Activated naive CD4-positive, alpha-beta T cell treated with anti-CD3 and anti-CD28 coated beads for 36 hours (primary cell): ENCODE measurements around the gene PET117. TPM values are rescaled to one million over a fixed set of nuclear protein-coding genes. Genes with fewer than 3 reads are reported as not detected.
"Not testable (repeated sequence)": the region's sequence is repeated elsewhere in the genome, so short reads cannot be mapped to it uniquely, and the experiment has no call there.

Source experiments
- CTCF ChIA-PET: fragments of 350-600 bp; sonication (Branson Sonifier 250); formaldehyde crosslinking; loops from one replicate; lab custom pipeline; 2021; ENCODE audit warnings: antibody characterized with exemption; lab: Charles Lee
- DNase-seq: peaks from one replicate; pipeline ENCODE4 v3.0.0-alpha.2; 2020
- H3K27ac Mint-ChIP-seq: one replicate; pipeline ENCODE4 v1.8.0; 2021; ENCODE audit warnings: mild to moderate bottlenecking, mixed read lengths
- H3K27me3 Mint-ChIP-seq: one replicate; pipeline ENCODE4 v1.8.0; 2021; ENCODE audit warnings: low read depth, mixed read lengths
- H3K36me3 Mint-ChIP-seq: one replicate; pipeline ENCODE4 v1.8.0; 2021; ENCODE audit warnings: low read depth, mixed read lengths
- H3K4me1 Mint-ChIP-seq: one replicate; pipeline ENCODE4 v1.8.0; 2021; ENCODE audit warnings: low read depth, mixed read lengths
- H3K4me3 Mint-ChIP-seq: one replicate; pipeline ENCODE4 v1.8.0; 2021; ENCODE audit warnings: mild to moderate bottlenecking, moderate library complexity, mixed read lengths
- H3K9me3 Mint-ChIP-seq: one replicate; pipeline ENCODE4 v1.8.0; 2021; ENCODE audit warnings: mixed read lengths
- intact Hi-C: fragments of 100-400 bp; cut with micrococcal nuclease; formaldehyde crosslinking; loops from one replicate; pipeline ENCODE4 v1.15.1; 2023
- total RNA-seq, 2 experiments: library from RNA; stranded (reverse); gene quantifications; one replicate each; pipeline ENCODE4 v1.2.3, GENCODE V29; 2021

The PET117 gene, protein sequence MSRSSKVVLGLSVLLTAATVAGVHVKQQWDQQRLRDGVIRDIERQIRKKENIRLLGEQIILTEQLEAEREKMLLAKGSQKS
- 10 to 100 TPM; 16.7 to 17.9 TPM for total RNA-seq

DNA sequence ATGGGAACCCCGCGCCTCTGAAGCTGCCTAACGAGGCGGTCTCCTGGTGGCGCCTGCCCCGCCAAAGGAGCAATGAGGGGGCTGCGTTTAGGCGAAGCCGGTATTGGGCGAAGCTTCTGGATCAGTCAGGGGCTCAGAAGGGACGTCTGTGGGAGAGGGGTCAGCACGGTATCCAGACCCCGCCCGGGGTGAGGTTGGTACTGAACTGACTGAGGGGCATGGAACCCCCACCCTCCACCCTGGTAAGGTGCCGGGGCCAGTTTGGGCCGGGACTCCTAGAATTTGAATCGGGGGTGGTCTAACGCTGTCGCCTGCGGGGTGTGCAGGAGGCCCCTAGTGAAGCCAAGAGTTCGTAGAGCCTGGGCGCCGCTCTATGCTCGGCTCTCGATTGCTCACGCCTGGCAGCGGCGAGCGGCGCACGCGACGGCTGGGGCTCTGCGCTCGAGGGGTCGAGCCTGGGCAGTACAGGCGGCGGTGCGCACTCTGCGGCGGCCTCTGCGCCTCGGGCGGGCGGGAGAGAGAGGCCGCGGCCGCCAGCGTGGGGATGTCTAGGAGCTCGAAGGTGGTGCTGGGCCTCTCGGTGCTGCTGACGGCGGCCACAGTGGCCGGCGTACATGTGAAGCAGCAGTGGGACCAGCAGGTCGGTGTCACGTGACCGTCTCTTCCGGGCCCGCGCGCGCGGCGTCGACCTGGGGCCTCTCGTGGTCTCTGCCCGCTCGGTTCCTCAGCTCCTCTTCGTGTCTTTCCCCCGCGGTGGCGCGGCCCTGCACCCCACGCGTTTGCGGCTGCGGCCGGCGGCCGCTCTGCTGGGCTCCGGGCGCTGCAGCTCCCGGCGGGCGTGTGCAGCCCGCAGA is at the start of gene PET117, which contains the start of gene KAT14:
PET117 (plus strand) TSS at position 452 of the 854 bp plus-strand sequence; CDS start at position 545, 93 bp downstream.
KAT14 (plus strand) TSS at position 452 of the 854 bp plus-strand sequence. CDS start 4,798 bp downstream, outside the sequence.
- intact Hi-C loops = loop anchor here (1.0 to 10.0 kb wide), 11 partner anchors 139 to 1877 kb away; partner anchors contain the start of genes DZANK1, KIF16B, NAA20 and POLR3F
- H3K9me3 Mint-ChIP-seq = no peaks in the 10 kb centered on the region
- peaks cover 13% of the 10 kb centered on the region for H3K36me3 Mint-ChIP-seq
- no peaks in the 10 kb centered on the region for H3K27me3 Mint-ChIP-seq
- peak; percentile 91 for DNase-seq
- H3K4me1 Mint-ChIP-seq = peaks cover 30% of the 10 kb centered on the region
- H3K4me3 Mint-ChIP-seq = peak within 1 kb of the TSS; percentile 75
- peak within 1 kb of the TSS; percentile 77 for H3K27ac Mint-ChIP-seq
- CTCF ChIA-PET = interaction anchor here (0.6 to 1.3 kb wide), 2 partner anchors 9 to 201 kb away, joined by 3 to 6 read pairs; no protein-coding TSS in a partner anchor

GRCh38 chr20:18088298-18088697 is 49.4 kb upstream of the PET117 start:
- H3K36me3 Mint-ChIP-seq, H3K4me1 Mint-ChIP-seq, DNase-seq, H3K27ac Mint-ChIP-seq, H3K4me3 Mint-ChIP-seq, CTCF ChIA-PET, H3K27me3 Mint-ChIP-seq, H3K9me3 Mint-ChIP-seq, intact Hi-C loops: not testable (repeated sequence)

GRCh38 chr20:18088841-18089240 is 48.8 kb upstream of the PET117 start:
- H3K27ac Mint-ChIP-seq, H3K27me3 Mint-ChIP-seq, H3K36me3 Mint-ChIP-seq, CTCF ChIA-PET, intact Hi-C loops, H3K4me1 Mint-ChIP-seq, H3K4me3 Mint-ChIP-seq, H3K9me3 Mint-ChIP-seq, DNase-seq: not testable (repeated sequence)

- CTCF ChIA-PET = no interaction called here
- no peak overlapping the region for H3K27ac Mint-ChIP-seq
- no peaks in the 10 kb centered on the region for H3K9me3 Mint-ChIP-seq
- no peak for DNase-seq
- H3K4me1 Mint-ChIP-seq = no peaks in the 10 kb centered on the region
- H3K27me3 Mint-ChIP-seq = no peaks in the 10 kb centered on the region
- no peaks in the 10 kb centered on the region for H3K36me3 Mint-ChIP-seq
- H3K4me3 Mint-ChIP-seq = no peak overlapping the region
- intact Hi-C loops = no loop called here
Observed at GRCh38 chr20:18090044-18090443, 47.6 kb upstream of the PET117 start.

DNA sequence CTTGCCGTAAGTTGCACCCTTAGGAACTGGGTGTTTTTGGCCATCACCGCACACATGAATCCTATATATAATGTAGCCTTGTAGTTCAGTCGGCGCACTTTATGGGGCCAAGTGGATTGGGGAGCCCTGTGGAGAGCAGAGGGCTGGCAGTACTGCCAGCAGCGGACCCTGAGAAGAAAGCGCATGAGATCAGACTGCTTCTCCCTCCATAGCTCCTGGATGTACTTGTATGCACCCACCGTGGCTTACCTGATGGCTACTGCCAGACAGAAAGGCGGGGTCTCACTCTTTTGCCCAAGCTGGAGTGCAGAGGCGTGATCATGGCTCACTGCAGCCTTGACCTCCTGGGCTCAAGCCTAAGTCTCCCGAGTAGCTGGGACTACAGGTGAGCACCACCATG is 47.2 kb upstream of the PET117 start:
- intact Hi-C loops = no loop called here
- CTCF ChIA-PET = no interaction called here
- no peak overlapping the region for H3K4me3 Mint-ChIP-seq
- H3K4me1 Mint-ChIP-seq = no peaks in the 10 kb centered on the region
- no peak for DNase-seq
- H3K27me3 Mint-ChIP-seq = no peaks in the 10 kb centered on the region
- H3K36me3 Mint-ChIP-seq = no peaks in the 10 kb centered on the region
- H3K27ac Mint-ChIP-seq = no peak overlapping the region
- H3K9me3 Mint-ChIP-seq = no peaks in the 10 kb centered on the region

DNA sequence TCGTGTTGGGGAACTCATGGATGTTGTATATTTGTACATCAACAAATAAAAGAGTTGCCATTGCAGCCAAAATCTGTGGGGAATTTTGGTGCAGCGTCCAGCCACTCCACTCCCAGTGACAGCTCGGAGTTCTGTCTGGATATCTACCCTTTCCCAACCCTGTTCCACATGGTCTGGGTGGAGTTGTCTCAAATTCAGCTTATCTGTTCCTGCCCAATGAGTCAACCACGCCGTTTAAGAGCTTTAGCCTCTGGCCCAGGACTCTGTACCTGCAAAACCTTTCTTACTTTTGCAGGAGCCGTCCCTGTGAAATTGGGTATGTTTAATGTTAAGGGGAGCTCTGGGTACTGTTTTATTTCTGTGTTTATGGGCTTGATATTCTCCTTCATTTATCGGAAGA is 46.0 kb upstream of the PET117 start:
- Mint-ChIP-seq H3K27me3 (no peaks in the 10 kb centered on the region), H3K9me3 (no peaks in the 10 kb centered on the region), H3K4me1 (no peaks in the 10 kb centered on the region), H3K4me3 (no peak overlapping the region), H3K27ac (no peak overlapping the region), H3K36me3 (no peaks in the 10 kb centered on the region)
- DNase-seq = no peak
- intact Hi-C loops = no loop called here
- CTCF ChIA-PET = no interaction called here

GRCh38 chr20:18092890-18093289 is 44.8 kb upstream of the PET117 start:
- H3K4me3 Mint-ChIP-seq = no peak overlapping the region
- no peaks in the 10 kb centered on the region for H3K9me3 Mint-ChIP-seq
- CTCF ChIA-PET = no interaction called here
- intact Hi-C loops = no loop called here
- no peaks in the 10 kb centered on the region for H3K36me3 Mint-ChIP-seq
- no peaks in the 10 kb centered on the region for H3K4me1 Mint-ChIP-seq
- H3K27ac Mint-ChIP-seq = no peak overlapping the region
- DNase-seq = no peak
- no peaks in the 10 kb centered on the region for H3K27me3 Mint-ChIP-seq

- Mint-ChIP-seq H3K9me3 (no peaks in the 10 kb centered on the region), H3K27me3 (no peaks in the 10 kb centered on the region), H3K4me3 (no peak overlapping the region), H3K4me1 (no peaks in the 10 kb centered on the region), H3K36me3 (no peaks in the 10 kb centered on the region), H3K27ac (no peak overlapping the region)
- no peak for DNase-seq
- intact Hi-C loops = no loop called here
- CTCF ChIA-PET = no interaction called here
Observed at GRCh38 chr20:18093388-18093787, 44.3 kb upstream of the PET117 start.

GRCh38 chr20:18094191-18094590 is 43.5 kb upstream of the PET117 start:
- H3K4me3 Mint-ChIP-seq = no peak overlapping the region
- H3K36me3 Mint-ChIP-seq = no peaks in the 10 kb centered on the region
- CTCF ChIA-PET = no interaction called here
- no peaks in the 10 kb centered on the region for H3K4me1 Mint-ChIP-seq
- intact Hi-C loops = no loop called here
- no peak overlapping the region for H3K27ac Mint-ChIP-seq
- no peaks in the 10 kb centered on the region for H3K9me3 Mint-ChIP-seq
- no peak for DNase-seq
- H3K27me3 Mint-ChIP-seq = no peaks in the 10 kb centered on the region

- H3K4me3 Mint-ChIP-seq, H3K36me3 Mint-ChIP-seq, H3K27me3 Mint-ChIP-seq, H3K4me1 Mint-ChIP-seq, H3K27ac Mint-ChIP-seq, CTCF ChIA-PET, DNase-seq, H3K9me3 Mint-ChIP-seq, intact Hi-C loops: not testable (repeated sequence)
Observed at GRCh38 chr20:18100569-18100968, 37.1 kb upstream of the PET117 start.

GRCh38 chr20:18101125-18101810 is 36.4 kb upstream of the PET117 start:
- CTCF ChIA-PET = no interaction called here
- intact Hi-C loops = no loop called here
- Mint-ChIP-seq H3K4me3 (no peak overlapping the region), H3K36me3 (no peaks in the 10 kb centered on the region), H3K9me3 (no peaks in the 10 kb centered on the region), H3K4me1 (no peaks in the 10 kb centered on the region), H3K27ac (no peak overlapping the region), H3K27me3 (peaks cover 5% of the 10 kb centered on the region)
- DNase-seq = no peak

- Mint-ChIP-seq H3K9me3 (peaks cover 1% of the 10 kb centered on the region), H3K27ac (no peak overlapping the region), H3K27me3 (peaks cover 5% of the 10 kb centered on the region), H3K36me3 (no peaks in the 10 kb centered on the region), H3K4me3 (no peak overlapping the region), H3K4me1 (no peaks in the 10 kb centered on the region)
- CTCF ChIA-PET = interaction anchor here (0.7 kb wide), 1 partner anchor 801 kb away, joined by 3 read pairs; no protein-coding TSS in a partner anchor
- DNase-seq = no peak
- intact Hi-C loops = no loop called here
Observed at GRCh38 chr20:18103497-18103896, 34.2 kb upstream of the PET117 start.
